RWPE2 (cell line): ENCODE results near the gene COPRS.
A peak's percentile ranks its signal among the peaks of the same experiment; 100 is the strongest.
"Not testable (repeated sequence)": the region's sequence is repeated elsewhere in the genome, so short reads cannot be mapped to it uniquely, and the experiment has no call there.

Experiments used
- ATAC-seq: fragments of 200-7000 bp; cut with Tn5 transposase; 3 replicates; pipeline ENCODE4 v1.9.1; 2021; ENCODE audit warnings: low read depth
- DNase-seq: peaks from one replicate; pipeline ENCODE4 v3.0.0-alpha.2; 2020; ENCODE audit warnings: low spot score
- H3K27ac ChIP-seq: fragments of 450-650 bp; 2 replicates; pipeline ENCODE4 v1.5.1; 2017; ENCODE audit warnings: mild to moderate bottlenecking; ENCODE audit not compliant: poor library complexity, severe bottlenecking
- H3K27me3 ChIP-seq: fragments of 250-450 bp; sonication (Bioruptor Pico); 2 replicates; pipeline ENCODE4 v1.5.1; 2021; ENCODE audit warnings: mild to moderate bottlenecking, moderate library complexity; ENCODE audit not compliant: insufficient read depth, poor library complexity, severe bottlenecking
- H3K36me3 ChIP-seq: fragments of 250-450 bp; sonication (Bioruptor Pico); 2 replicates; pipeline ENCODE4 v1.5.1; 2020; ENCODE audit warnings: low read depth, mild to moderate bottlenecking, moderate library complexity
- H3K4me1 ChIP-seq: fragments of 250-450 bp; sonication (Bioruptor Pico); 2 replicates; pipeline ENCODE4 v1.5.1; 2021; ENCODE audit warnings: mild to moderate bottlenecking, moderate library complexity; ENCODE audit not compliant: insufficient read depth, poor library complexity, severe bottlenecking
- H3K4me3 ChIP-seq: fragments of 250-450 bp; sonication (Bioruptor Pico); 2 replicates; pipeline ENCODE4 v1.5.1; 2021; ENCODE audit warnings: mild to moderate bottlenecking, moderate library complexity; ENCODE audit not compliant: severe bottlenecking
- H3K9me3 ChIP-seq: fragments of 250-450 bp; sonication (Bioruptor Pico); 2 replicates; pipeline ENCODE4 v1.5.1; 2021; ENCODE audit warnings: mild to moderate bottlenecking, moderate library complexity; ENCODE audit not compliant: severe bottlenecking
- CTCF ChIP-seq: fragments of 450-650 bp; IDR thresholded peaks from one replicate; pipeline ENCODE4 v1.5.1; 2017; ENCODE audit warnings: mild to moderate bottlenecking, moderate library complexity; ENCODE audit not compliant: poor library complexity, severe bottlenecking

Gene COPRS

GRCh38 chr17:31832746-31833145 is 26.3 kb downstream of the COPRS start:
- H3K4me3 ChIP-seq, result no peak overlapping the region
- no peaks in the 10 kb centered on the region for H3K9me3 ChIP-seq
- no peak for TF ChIP-seq CTCF
- no peaks in the 10 kb centered on the region for H3K27me3 ChIP-seq
- DNase-seq (no peak), ATAC-seq (no peak)
- no peak overlapping the region for H3K27ac ChIP-seq
- no peaks in the 10 kb centered on the region for H3K4me1 ChIP-seq
- H3K36me3 ChIP-seq, result no peaks in the 10 kb centered on the region

- no peak for TF ChIP-seq CTCF
These were observed 27.8 kb downstream of the COPRS start for GRCh38 chr17:31830971-31831858.

GRCh38 chr17:31829649-31830048 is 29.4 kb downstream of the COPRS start:
- no peak for TF ChIP-seq CTCF

More at GRCh38 chr17:31830971-31831858, 27.8 kb downstream of the COPRS start:
- Histone ChIP-seq H3K9me3 (no peaks in the 10 kb centered on the region), H3K4me3 (no peak overlapping the region), H3K36me3 (no peaks in the 10 kb centered on the region), H3K27ac (no peak overlapping the region), H3K4me1 (peaks cover 2% of the 10 kb centered on the region), H3K27me3 (no peaks in the 10 kb centered on the region)
- no peak for ATAC-seq
- no peak for DNase-seq

GRCh38 chr17:31828955-31829354 is 30.1 kb downstream of the COPRS start:
- H3K9me3 ChIP-seq, H3K27ac ChIP-seq, H3K36me3 ChIP-seq, ATAC-seq, H3K4me1 ChIP-seq, H3K4me3 ChIP-seq, DNase-seq, H3K27me3 ChIP-seq: not testable (repeated sequence)

More at GRCh38 chr17:31829649-31830048, 29.4 kb downstream of the COPRS start:
- ATAC-seq (no peak), DNase-seq (no peak)
- Histone ChIP-seq H3K4me3 (no peak overlapping the region), H3K9me3 (no peaks in the 10 kb centered on the region), H3K4me1 (peaks cover 6% of the 10 kb centered on the region), H3K27ac (no peak overlapping the region), H3K36me3 (no peaks in the 10 kb centered on the region), H3K27me3 (no peaks in the 10 kb centered on the region)

- no peaks in the 10 kb centered on the region for H3K27me3 ChIP-seq
- no peak for TF ChIP-seq CTCF
- H3K4me3 ChIP-seq, result no peak overlapping the region
- H3K4me1 ChIP-seq, result peaks cover 6% of the 10 kb centered on the region
- ATAC-seq (peak; percentile 84), DNase-seq (peak; percentile 70)
- no peak overlapping the region for H3K27ac ChIP-seq
- no peaks in the 10 kb centered on the region for H3K36me3 ChIP-seq
- H3K9me3 ChIP-seq, result no peaks in the 10 kb centered on the region
These were observed 32.9 kb downstream of the COPRS start for GRCh38 chr17:31825961-31826691.
